ENCODE measurements around the gene PPIL6.

Gene PPIL6

GRCh38 chr6:109449064-109449794 lies 8.8 kb upstream of the PPIL6 start:
- no peak for DNase-seq (ENCODE audit: low read depth in 3 of 3)

- no peak for DNase-seq (ENCODE audit: low read depth in 3 of 3)
Observed at GRCh38 chr6:109448615-109449014, 8.2 kb upstream of the PPIL6 start.

GRCh38 chr6:109447878-109448555 lies 7.6 kb upstream of the PPIL6 start:
- DNase-seq (ENCODE audit: low read depth in 3 of 3): no peak

- no peak for DNase-seq (ENCODE audit: low read depth in 3 of 3)
Observed at GRCh38 chr6:109447087-109447486, 6.7 kb upstream of the PPIL6 start.

GRCh38 chr6:109446541-109446940 lies 6.1 kb upstream of the PPIL6 start:
- DNase-seq (ENCODE audit: low read depth in 3 of 3): no peak

- DNase-seq (ENCODE audit: low read depth in 3 of 3): no peak
Observed at GRCh38 chr6:109446072-109446471, 5.6 kb upstream of the PPIL6 start.

GRCh38 chr6:109445382-109445781 lies 5.0 kb upstream of the PPIL6 start:
- DNase-seq (ENCODE audit: low read depth in 3 of 3): no peak

- no peak for DNase-seq (ENCODE audit: low read depth in 3 of 3)
Observed at GRCh38 chr6:109443425-109443950, 3.1 kb upstream of the PPIL6 start.

- no peak for DNase-seq (ENCODE audit: low read depth in 3 of 3)
Observed at GRCh38 chr6:109442393-109442924, 2.0 kb upstream of the PPIL6 start.

GRCh38 chr6:109441069-109441816 lies 815 bp upstream of the PPIL6 start:
- DNase-seq (ENCODE audit: low read depth in 3 of 3): no peak

- no peak for DNase-seq (ENCODE audit: low read depth in 3 of 3)
Observed at GRCh38 chr6:109436041-109436440, 4.4 kb downstream of the PPIL6 start.

GRCh38 chr6:109434456-109434855 lies 6.0 kb downstream of the PPIL6 start:
- DNase-seq (ENCODE audit: low read depth in 3 of 3): no peak

- no peak for DNase-seq (ENCODE audit: low read depth in 3 of 3)
Observed at GRCh38 chr6:109429496-109429895, 10.9 kb downstream of the PPIL6 start.

- DNase-seq (ENCODE audit: low read depth in 3 of 3): no peak
Observed at GRCh38 chr6:109428889-109429477, 11.4 kb downstream of the PPIL6 start.

- no peak for DNase-seq (ENCODE audit: low read depth in 3 of 3)
Observed at GRCh38 chr6:109424946-109425345, 15.5 kb downstream of the PPIL6 start.

GRCh38 chr6:109421184-109421583 lies 19.2 kb downstream of the PPIL6 start:
- DNase-seq (ENCODE audit: low read depth in 3 of 3): no peak

- DNase-seq (ENCODE audit: low read depth in 3 of 3): no peak
Observed at GRCh38 chr6:109420751-109421150, 19.7 kb downstream of the PPIL6 start.

- no peak for DNase-seq (ENCODE audit: low read depth in 3 of 3)
Observed at GRCh38 chr6:109417646-109418045, 22.8 kb downstream of the PPIL6 start.

- DNase-seq (ENCODE audit: low read depth in 3 of 3): no peak
Observed at GRCh38 chr6:109411034-109411433, 29.4 kb downstream of the PPIL6 start.

GRCh38 chr6:109406196-109406595 lies 34.2 kb downstream of the PPIL6 start:
- DNase-seq (ENCODE audit: low read depth in 3 of 3): no peak

GRCh38 chr6:109397020-109397419 lies 43.4 kb downstream of the PPIL6 start:
- no peak for DNase-seq (ENCODE audit: low read depth in 3 of 3)
